Measurements from ENCODE around the gene CARD14.

DNA sequence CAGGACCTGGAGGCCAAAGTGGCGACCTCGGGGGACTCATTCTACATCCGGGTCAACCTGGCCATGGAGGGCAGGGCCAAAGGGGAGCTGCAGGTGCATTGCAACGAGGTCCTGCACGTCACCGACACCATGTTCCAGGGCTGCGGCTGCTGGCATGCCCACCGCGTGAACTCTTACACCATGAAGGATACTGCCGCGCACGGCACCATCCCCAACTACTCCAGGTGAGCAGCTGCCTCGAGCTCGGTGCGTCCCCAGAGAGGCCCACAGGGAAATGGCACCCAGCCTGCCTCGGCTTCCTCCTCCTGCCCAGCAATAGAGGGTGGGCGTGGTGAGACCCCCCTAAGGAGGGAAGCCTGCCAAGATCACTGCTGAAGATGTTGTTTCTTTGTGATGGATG, 32.4 kb downstream of the CARD14 start:
- TF ChIP-seq, protein P1, sequence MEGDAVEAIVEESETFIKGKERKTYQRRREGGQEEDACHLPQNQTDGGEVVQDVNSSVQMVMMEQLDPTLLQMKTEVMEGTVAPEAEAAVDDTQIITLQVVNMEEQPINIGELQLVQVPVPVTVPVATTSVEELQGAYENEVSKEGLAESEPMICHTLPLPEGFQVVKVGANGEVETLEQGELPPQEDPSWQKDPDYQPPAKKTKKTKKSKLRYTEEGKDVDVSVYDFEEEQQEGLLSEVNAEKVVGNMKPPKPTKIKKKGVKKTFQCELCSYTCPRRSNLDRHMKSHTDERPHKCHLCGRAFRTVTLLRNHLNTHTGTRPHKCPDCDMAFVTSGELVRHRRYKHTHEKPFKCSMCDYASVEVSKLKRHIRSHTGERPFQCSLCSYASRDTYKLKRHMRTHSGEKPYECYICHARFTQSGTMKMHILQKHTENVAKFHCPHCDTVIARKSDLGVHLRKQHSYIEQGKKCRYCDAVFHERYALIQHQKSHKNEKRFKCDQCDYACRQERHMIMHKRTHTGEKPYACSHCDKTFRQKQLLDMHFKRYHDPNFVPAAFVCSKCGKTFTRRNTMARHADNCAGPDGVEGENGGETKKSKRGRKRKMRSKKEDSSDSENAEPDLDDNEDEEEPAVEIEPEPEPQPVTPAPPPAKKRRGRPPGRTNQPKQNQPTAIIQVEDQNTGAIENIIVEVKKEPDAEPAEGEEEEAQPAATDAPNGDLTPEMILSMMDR (IDR thresholded peaks at IDR 0.05), result no peak
- TF ChIP-seq POLR2A (IDR thresholded peaks at IDR 0.05) (no peak), EP300 (IDR thresholded peaks at IDR 0.05) (no peak), POLR2AphosphoS5 (IDR thresholded peaks at IDR 0.05) (no peak)

All from upper lobe of left lung (tissue), 4 donors.